Measurements from ENCODE around the gene TM2D3.
A peak's percentile ranks its signal among the peaks of the same experiment; 100 is the strongest.

The TM2D3 gene, protein sequence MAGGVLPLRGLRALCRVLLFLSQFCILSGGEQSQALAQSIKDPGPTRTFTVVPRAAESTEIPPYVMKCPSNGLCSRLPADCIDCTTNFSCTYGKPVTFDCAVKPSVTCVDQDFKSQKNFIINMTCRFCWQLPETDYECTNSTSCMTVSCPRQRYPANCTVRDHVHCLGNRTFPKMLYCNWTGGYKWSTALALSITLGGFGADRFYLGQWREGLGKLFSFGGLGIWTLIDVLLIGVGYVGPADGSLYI

DNA sequence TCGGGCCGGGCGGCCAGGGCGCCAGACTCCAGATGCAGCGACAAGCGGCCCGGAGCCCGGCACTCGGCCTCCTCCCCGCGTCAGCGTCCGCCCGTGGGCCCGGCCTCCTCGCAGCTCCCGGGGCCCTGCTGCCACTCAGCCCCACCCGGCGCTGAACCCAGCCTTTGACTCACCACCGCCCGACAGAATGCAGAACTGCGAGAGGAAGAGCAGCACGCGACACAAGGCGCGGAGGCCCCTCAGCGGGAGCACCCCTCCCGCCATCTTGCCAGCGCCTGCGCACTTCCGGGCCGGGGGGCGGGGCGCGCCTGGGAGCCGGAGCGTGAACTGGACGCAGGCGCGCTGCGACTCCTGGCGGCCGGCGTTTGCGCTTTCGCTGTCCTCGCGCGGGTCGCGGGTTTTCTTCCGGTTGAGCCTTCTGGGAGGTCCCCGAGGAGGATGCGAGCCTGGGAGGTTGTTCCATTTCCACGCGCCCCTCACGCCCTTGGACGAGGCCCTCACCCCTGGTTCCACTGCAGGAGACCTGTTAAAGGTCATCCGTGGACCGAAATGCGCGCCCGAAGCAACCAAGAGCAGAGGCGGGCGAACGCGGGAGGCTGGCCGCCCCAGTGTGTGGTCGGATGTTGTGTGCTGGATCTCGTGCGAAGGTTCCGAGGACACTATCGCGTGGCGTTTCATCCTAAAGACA, at the start of gene TM2D3:
Gene TM2D3 (minus strand): TSS at position 284 of the 688 bp plus-strand sequence. CDS start 20 bp downstream, at position 264.
- peak; percentile 94 for DNase-seq

- DNase-seq = no peak
Observed at GRCh38 chr15:101698314-101698713, 46.1 kb upstream of the TM2D3 start.

DNA sequence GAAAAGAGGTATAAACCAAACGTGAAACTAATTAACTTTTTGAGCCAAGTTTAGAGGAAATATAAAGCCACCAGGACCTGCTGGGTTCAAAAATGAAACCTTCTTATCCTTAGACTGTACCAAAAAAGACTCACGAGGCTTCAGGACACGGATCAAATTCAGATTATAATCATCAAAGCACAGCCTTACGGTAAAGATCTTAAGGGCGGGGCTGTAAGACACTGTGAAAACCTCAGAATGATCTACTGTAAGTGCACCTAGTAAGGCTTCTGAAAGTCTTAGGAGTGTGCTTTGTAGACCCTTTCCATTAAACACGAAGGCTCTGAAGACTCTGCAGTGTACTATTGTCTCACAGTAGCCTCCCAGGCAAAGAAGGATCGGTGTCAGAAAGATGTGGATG, 45.3 kb upstream of the TM2D3 start:
- no peak for DNase-seq

DNA sequence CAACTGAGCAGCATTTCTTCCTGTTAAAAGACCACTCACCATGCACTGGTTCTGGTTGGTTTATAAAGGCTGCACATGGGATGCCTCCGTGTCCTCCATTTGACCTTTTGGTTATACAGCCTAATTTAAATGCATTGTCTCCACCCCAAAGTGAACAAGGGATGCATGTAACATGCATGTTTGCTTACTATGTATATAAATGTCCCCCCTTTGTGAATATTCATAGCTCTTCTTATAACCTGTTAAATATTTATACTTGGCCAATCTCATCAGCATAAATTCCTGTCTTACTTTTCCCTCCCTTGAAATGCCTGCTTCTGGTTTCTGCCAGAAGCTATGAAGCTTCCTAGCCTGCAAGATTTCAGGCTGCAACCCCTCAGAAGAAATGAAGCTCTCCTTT, 44.6 kb upstream of the TM2D3 start:
- DNase-seq = no peak

GRCh38 chr15:101694261-101694660, 42.1 kb upstream of the TM2D3 start:
- no peak for DNase-seq

GRCh38 chr15:101692801-101693598, 40.8 kb upstream of the TM2D3 start:
- no peak for DNase-seq

DNA sequence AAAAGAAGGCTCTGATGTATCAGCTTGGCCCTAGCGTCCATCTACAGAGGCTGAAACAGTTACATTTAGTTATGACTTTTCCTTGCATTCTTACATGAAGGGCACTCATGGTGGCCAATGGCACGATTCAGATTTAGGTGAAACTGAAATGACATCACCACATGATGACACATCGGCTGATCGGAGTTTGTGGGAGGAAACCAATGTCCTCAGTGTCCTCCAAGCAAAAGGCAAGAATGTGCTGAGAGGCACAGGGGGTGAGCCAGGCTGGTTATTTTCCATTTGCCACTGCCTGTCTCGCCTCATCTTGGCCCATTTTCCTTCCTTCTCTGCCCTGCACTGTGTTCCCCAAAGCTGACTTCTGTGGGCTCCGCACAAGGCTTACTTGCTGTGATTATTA, 37.7 kb upstream of the TM2D3 start:
- DNase-seq = peak; percentile 11

GRCh38 chr15:101686718-101687117, 34.5 kb upstream of the TM2D3 start:
- no peak for DNase-seq

- no peak for DNase-seq
Observed at GRCh38 chr15:101684877-101685276, 32.7 kb upstream of the TM2D3 start.

DNA sequence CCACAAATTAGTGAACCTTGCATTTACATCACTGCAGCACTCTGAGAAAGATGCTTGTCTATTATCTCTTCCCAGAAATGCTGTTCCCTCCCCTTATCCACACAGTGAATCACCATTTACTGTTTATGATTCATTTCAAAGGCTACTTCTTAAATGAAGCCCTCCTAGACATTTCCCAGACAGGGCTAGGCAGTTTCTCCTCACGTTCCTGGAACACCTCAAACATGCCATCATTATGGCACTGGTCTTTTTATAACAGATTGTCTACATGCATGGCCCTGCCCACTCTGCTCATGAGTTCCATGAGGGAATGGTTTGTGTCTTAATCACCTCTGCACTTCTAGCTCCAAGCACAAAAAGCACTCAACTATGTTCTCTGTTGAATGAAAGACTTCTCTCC, 32.2 kb upstream of the TM2D3 start:
- DNase-seq = no peak

DNA sequence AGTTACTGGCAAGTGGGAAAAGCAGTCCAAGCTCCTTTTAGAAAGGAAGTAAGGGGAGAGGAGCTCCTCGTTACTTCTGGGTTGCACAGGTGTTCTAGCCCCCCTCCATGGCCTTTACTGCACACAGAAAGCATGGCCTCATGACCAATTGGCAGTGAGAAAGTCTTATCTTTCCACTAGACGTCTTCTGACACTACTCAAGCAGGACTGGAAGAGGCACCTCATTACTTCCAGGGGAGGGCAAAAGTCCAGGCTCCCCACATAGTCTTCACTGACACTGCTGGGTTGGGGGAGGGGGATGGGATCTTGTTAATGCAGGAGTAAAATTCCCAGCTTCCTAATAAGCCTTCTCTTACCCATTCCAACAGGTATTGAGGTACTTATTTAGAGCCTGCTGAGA, 27.6 kb upstream of the TM2D3 start:
- DNase-seq = no peak

GRCh38 chr15:101676921-101677329, 24.7 kb upstream of the TM2D3 start:
- DNase-seq = no peak

GRCh38 chr15:101675796-101676582, 23.8 kb upstream of the TM2D3 start:
- no peak for DNase-seq

- no peak for DNase-seq
Observed at GRCh38 chr15:101675015-101675414, 22.8 kb upstream of the TM2D3 start.

DNA sequence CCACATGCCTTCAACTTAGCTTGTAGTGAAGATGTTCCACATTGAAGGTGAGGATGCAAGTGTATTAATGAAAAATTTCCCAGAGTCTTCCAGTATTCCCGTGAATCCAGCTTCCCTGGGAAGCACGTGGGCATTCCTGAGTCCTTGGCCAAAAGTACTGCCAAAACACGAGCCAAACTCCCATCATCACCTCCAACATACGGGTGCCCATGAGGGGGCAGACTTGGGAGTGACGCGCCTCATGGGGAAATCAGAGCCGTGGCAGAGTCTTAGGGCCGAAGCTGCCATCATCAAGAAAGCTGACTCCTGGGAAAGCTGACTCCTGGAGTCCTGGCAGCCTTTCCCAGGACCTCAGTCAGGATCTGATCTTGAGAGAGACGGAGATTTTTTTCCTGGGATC, 20.1 kb upstream of the TM2D3 start:
- no peak for DNase-seq

- no peak for DNase-seq
Observed at GRCh38 chr15:101669744-101670143, 17.6 kb upstream of the TM2D3 start.

GRCh38 chr15:101667881-101668280, 15.7 kb upstream of the TM2D3 start:
- DNase-seq = no peak

GRCh38 chr15:101664303-101664913, 12.2 kb upstream of the TM2D3 start:
- no peak for DNase-seq

GRCh38 chr15:101662203-101662602, 10.0 kb upstream of the TM2D3 start:
- no peak for DNase-seq

GRCh38 chr15:101660005-101660404, 7.8 kb upstream of the TM2D3 start:
- no peak for DNase-seq

DNA sequence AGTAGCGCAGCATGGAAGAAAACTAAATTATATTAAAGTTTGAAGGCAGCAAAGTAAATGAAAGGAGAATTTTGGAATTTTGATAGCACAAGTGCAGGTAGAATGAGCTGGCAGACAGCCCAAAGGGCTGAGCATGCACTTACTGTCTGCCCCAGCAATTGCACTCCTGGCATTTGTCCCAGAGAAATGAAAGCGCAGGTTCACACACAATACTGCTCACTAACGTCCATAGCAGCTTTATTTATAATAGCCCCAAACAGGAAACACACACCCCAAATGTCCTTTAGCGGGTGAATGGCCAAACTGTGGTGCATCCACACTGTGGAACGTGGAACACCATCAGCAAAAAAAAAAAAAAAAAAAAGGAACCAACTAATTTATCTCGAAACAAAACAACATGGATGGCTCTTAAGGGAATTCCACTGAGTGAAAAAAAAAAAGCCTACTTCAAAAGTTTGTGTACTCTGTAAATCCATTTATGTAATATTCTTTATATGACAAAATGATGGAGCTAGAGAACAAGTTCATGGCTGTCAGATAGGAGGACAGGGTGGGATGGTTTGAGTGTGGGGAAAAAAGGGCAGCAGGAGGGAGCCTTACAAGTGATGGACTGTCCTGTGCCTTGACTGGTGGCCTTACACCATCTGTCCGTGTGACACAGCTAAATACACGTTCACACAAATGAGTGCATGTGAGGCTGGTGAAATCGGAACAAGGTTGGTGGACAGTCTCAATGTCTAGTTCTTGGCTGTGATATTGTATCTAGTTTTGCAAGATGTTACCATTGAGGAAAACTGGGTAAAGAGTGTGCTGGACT, 6.0 kb upstream of the TM2D3 start:
- no peak for DNase-seq

DNA sequence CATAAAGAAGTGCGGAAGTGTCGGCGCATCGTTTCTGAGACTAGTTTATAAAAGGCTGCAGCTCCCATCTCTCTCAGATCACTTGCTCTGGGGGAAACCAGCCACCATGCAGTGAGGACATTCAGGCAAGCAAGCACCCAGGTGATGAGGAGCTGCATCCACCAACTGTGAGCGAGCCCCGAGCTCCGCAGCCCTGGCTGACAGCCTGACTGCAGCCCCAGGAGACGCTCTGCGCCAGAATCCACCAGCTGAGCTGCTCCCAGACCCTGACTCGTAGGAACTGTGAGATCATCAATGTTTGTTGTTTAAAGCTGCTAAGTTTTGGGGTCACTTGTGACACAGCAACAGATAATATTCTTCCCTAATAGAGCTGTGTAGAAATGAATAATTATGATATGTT, 5.0 kb upstream of the TM2D3 start:
- no peak for DNase-seq

All from stimulated activated CD4-positive, alpha-beta T cell treated with anti-CD3 and anti-CD28 coated beads, Interleukin-4, amount 100 ng/mL, for 24 hours (primary cell).